Uterus (tissue), 4 donors: Measurements from ENCODE around the gene FAHD1. TPM values are rescaled to one million over a fixed set of nuclear protein-coding genes. Genes with fewer than 3 reads are reported as not detected.

Experiments used
- DNase-seq, 2 donors: peaks; one replicate each; pipeline ENCODE4 v3.0.0-alpha.2; 2019 to 2020
- H3K27ac ChIP-seq, 2 donors: fragments of 200-600 bp; sonication (generic); 1 replicate in 1 of 2; 2 replicates in 1 of 2; pipeline ENCODE4 v1.5.1; 2016 to 2018
- H3K27me3 ChIP-seq, 2 donors: fragments of 200-600 bp; sonication (generic); one replicate each; pipeline ENCODE4 v1.5.1; 2018 to 2019; ENCODE audit warnings: control low read depth in 1 of 2
- H3K36me3 ChIP-seq, 2 donors: fragments of 200-600 bp; sonication (generic); one replicate each; pipeline ENCODE4 v1.5.1; 2019; ENCODE audit warnings: control low read depth in 1 of 2
- H3K4me1 ChIP-seq, 2 donors: fragments of 200-600 bp; sonication (generic); one replicate each; pipeline ENCODE4 v1.5.1; 2018 to 2019; ENCODE audit warnings: control low read depth in 1 of 2
- H3K4me3 ChIP-seq, 2 donors: fragments of 200-600 bp; sonication (generic); 1 replicate in 1 of 2; 2 replicates in 1 of 2; pipeline ENCODE4 v1.5.1; 2018 to 2019; ENCODE audit warnings: mild to moderate bottlenecking in 1 of 2
- H3K9me3 ChIP-seq, 2 donors: fragments of 200-600 bp; sonication (generic); one replicate each; pipeline ENCODE4 v1.5.1; 2019; ENCODE audit warnings: control low read depth in 1 of 2
- CTCF ChIP-seq, 4 experiments: fragments of 200-600 bp in 2 of 4; fragments of 450-650 bp in 2 of 4; sonication (generic) in 2 of 4; IDR thresholded peaks; one replicate each; pipeline ENCODE4 v1.5.1; 2016 to 2019; ENCODE audit warnings: antibody characterized with exemption in 4 of 4, mild to moderate bottlenecking in 2 of 4, moderate library complexity in 1 of 4
- POLR2A ChIP-seq, 2 donors: fragments of 450-650 bp; IDR thresholded peaks; one replicate each; pipeline ENCODE4 v1.6.1; 2016; ENCODE audit warnings: antibody characterized with exemption in 2 of 2, mild to moderate bottlenecking in 1 of 2, moderate library complexity in 1 of 2
- intact Hi-C: fragments of 100-400 bp; cut with DNase I; formaldehyde crosslinking; loops from one replicate; pipeline ENCODE4 v1.15.1; 2023; ENCODE audit warnings: low total_unique reads
- total RNA-seq, 4 donors: library from RNA; depleted of rRNA in 3 of 4; stranded (reverse); fragments of >200 nt in 3 of 4; gene quantifications; one replicate each; pipeline versions ENCODE4 v1.1.0 to v1.2.4, GENCODE V29; 2014 to 2023
- donor health status: DM: yes; HTN: yes; CAD: no.

The FAHD1 gene
- total RNA-seq, 4 donors from 2014 or later, result 3.5 to 115 (median 22.2) TPM

- TF ChIP-seq POLR2A (IDR thresholded peaks at IDR 0.05) (no peak), CTCF (IDR thresholded peaks at IDR 0.05) (no peak)
- H3K4me3 ChIP-seq, result no peak overlapping the region
- H3K9me3 ChIP-seq, result no peaks in the 10 kb centered on the region
- no peaks in the 10 kb centered on the region for H3K36me3 ChIP-seq
- intact Hi-C loops, result no loop called here
- H3K27me3 ChIP-seq, result no peaks in the 10 kb centered on the region
- no peak for DNase-seq
- peaks cover 0 to 3% of the 10 kb centered on the region in 2 donors for H3K4me1 ChIP-seq
- no peak overlapping the region for H3K27ac ChIP-seq
Measured at GRCh38 chr16:1831186-1832075, 4.4 kb downstream of the FAHD1 start.

- no peaks in the 10 kb centered on the region for H3K36me3 ChIP-seq
- no peaks in the 10 kb centered on the region for H3K9me3 ChIP-seq
- intact Hi-C loops, result no loop called here
- no peak for TF ChIP-seq CTCF (IDR thresholded peaks at IDR 0.05)
- no peak for TF ChIP-seq POLR2A (IDR thresholded peaks at IDR 0.05)
- no peaks in the 10 kb centered on the region for H3K4me1 ChIP-seq
- no peak overlapping the region for H3K27ac ChIP-seq
- H3K27me3 ChIP-seq, result no peaks in the 10 kb centered on the region
- H3K4me3 ChIP-seq, result no peak overlapping the region
- DNase-seq, result no peak
Measured at GRCh38 chr16:1832838-1833454, 5.9 kb downstream of the FAHD1 start.

- H3K27ac ChIP-seq, result no peak overlapping the region
- no peaks in the 10 kb centered on the region for H3K36me3 ChIP-seq
- H3K4me1 ChIP-seq, result no peaks in the 10 kb centered on the region
- H3K4me3 ChIP-seq, result no peak overlapping the region
- no peaks in the 10 kb centered on the region for H3K27me3 ChIP-seq
- intact Hi-C loops, result no loop called here
- TF ChIP-seq POLR2A (IDR thresholded peaks at IDR 0.05) (no peak), CTCF (IDR thresholded peaks at IDR 0.05) (no peak)
- no peaks in the 10 kb centered on the region for H3K9me3 ChIP-seq
- no peak for DNase-seq
Measured at GRCh38 chr16:1834096-1834495, 7.1 kb downstream of the FAHD1 start.

DNA sequence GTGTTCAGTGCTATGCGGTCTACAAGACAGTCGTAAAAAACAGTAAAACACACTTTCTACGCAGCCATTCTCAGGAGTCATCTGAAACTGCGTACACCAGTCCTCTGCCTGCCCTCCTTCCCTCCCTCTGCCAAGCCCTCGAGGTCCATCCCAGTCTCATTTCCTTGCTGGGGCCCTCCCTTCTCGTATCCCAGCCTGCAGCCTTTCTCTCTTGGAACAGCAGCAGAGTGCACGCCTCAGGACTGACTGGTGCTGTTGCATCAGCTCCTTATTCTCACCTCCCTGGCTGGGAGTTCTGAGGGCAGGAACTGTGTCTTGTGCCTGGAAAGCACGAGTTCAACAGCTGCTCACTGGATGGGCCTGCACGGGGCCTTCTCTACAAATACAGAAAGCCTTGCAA, 12.5 kb downstream of the FAHD1 start:
- TF ChIP-seq CTCF (IDR thresholded peaks at IDR 0.05) (no peak), POLR2A (IDR thresholded peaks at IDR 0.05) (no peak)
- Histone ChIP-seq H3K36me3 (no peaks in the 10 kb centered on the region), H3K27ac (no peak overlapping the region), H3K27me3 (no peaks in the 10 kb centered on the region), H3K4me3 (no peak overlapping the region), H3K4me1 (no peaks in the 10 kb centered on the region), H3K9me3 (no peaks in the 10 kb centered on the region)
- intact Hi-C loops, result no loop called here
- DNase-seq, result no peak

GRCh38 chr16:1845985-1846384, 19.0 kb downstream of the FAHD1 start:
- H3K4me3 ChIP-seq, result no peak overlapping the region
- no peak for DNase-seq
- H3K36me3 ChIP-seq, result no peaks in the 10 kb centered on the region
- no peaks in the 10 kb centered on the region for H3K4me1 ChIP-seq
- no peak overlapping the region for H3K27ac ChIP-seq
- intact Hi-C loops, result no loop called here
- TF ChIP-seq CTCF (IDR thresholded peaks at IDR 0.05) (no peak), POLR2A (IDR thresholded peaks at IDR 0.05) (no peak)
- H3K9me3 ChIP-seq, result no peaks in the 10 kb centered on the region
- H3K27me3 ChIP-seq, result no peaks in the 10 kb centered on the region
